GM03348 (cell line): ENCODE measurements around the gene ANXA6.
"Not testable (repeated sequence)": the region's sequence is repeated elsewhere in the genome, so short reads cannot be mapped to it uniquely, and the experiment has no call there.

ENCODE experiments used
- DNase-seq: peaks from one replicate; pipeline ENCODE4 v3.0.0; 2012; ENCODE audit warnings: low spot score

The ANXA6 gene

GRCh38 chr5:151157426-151158286 lies at the start of gene ANXA6:
ANXA6 (minus strand) TSS chr5:151157779; CDS start chr5:151147901, 9,878 bp downstream.
- DNase-seq, result peak; percentile 98

GRCh38 chr5:151205411-151205810 lies 47.8 kb upstream of the ANXA6 start:
- DNase-seq, result no peak

GRCh38 chr5:151204051-151204450 lies 46.5 kb upstream of the ANXA6 start:
- no peak for DNase-seq

- DNase-seq, result peak; percentile 41
Observed at GRCh38 chr5:151202381-151203139, 45.0 kb upstream of the ANXA6 start.

GRCh38 chr5:151200913-151201595 lies 43.5 kb upstream of the ANXA6 start:
- no peak for DNase-seq

GRCh38 chr5:151199581-151200185 lies 42.1 kb upstream of the ANXA6 start:
- DNase-seq, result no peak

- no peak for DNase-seq
Observed at GRCh38 chr5:151198861-151199260, 41.3 kb upstream of the ANXA6 start.

GRCh38 chr5:151197291-151197600 lies 39.7 kb upstream of the ANXA6 start:
- DNase-seq, result not testable (repeated sequence)

GRCh38 chr5:151196556-151197290 lies 39.1 kb upstream of the ANXA6 start:
- DNase-seq, result no peak

GRCh38 chr5:151195622-151196021 lies 38.0 kb upstream of the ANXA6 start:
- DNase-seq, result peak; percentile 35

- DNase-seq, result no peak
Observed at GRCh38 chr5:151192626-151193025, 35.0 kb upstream of the ANXA6 start.

GRCh38 chr5:151191661-151192060 lies 34.1 kb upstream of the ANXA6 start:
- DNase-seq, result no peak

- no peak for DNase-seq
Observed at GRCh38 chr5:151189151-151189550, 31.6 kb upstream of the ANXA6 start.

- no peak for DNase-seq
Observed at GRCh38 chr5:151186538-151186937, 29.0 kb upstream of the ANXA6 start.

- DNase-seq, result no peak
Observed at GRCh38 chr5:151186052-151186451, 28.5 kb upstream of the ANXA6 start.

- no peak for DNase-seq
Observed at GRCh38 chr5:151184316-151185042, 26.9 kb upstream of the ANXA6 start.

GRCh38 chr5:151183456-151184245 lies 26.1 kb upstream of the ANXA6 start:
- DNase-seq, result no peak

- no peak for DNase-seq
Observed at GRCh38 chr5:151182976-151183375, 25.4 kb upstream of the ANXA6 start.

- no peak for DNase-seq
Observed at GRCh38 chr5:151182524-151182900, 24.9 kb upstream of the ANXA6 start.
